Endothelial cell of umbilical vein (primary cell): ENCODE measurements around the gene SCAMP5.

ENCODE experiments used
- CTCF ChIP-seq, 2 donors: IDR thresholded peaks; 1 replicate in 1 of 2; 2 replicates in 1 of 2; pipeline ENCODE4 v1.5.1; 2011; ENCODE audit warnings: low read length in 2 of 2, mild to moderate bottlenecking in 2 of 2, moderate library complexity in 2 of 2, control low read depth in 1 of 2, inconsistent platforms in 1 of 2, low read depth in 1 of 2; ENCODE audit not compliant: insufficient read depth in 1 of 2; ENCODE audit errors: extremely low read depth in 1 of 2
- EZH2 ChIP-seq: IDR thresholded peaks from 2 replicates; pipeline ENCODE4 v1.6.1; 2012; ENCODE audit warnings: borderline replicate concordance, low read depth, mild to moderate bottlenecking, moderate library complexity, low read length, inconsistent platforms; ENCODE audit not compliant: severe bottlenecking
- POLR2AphosphoS5 ChIP-seq: IDR thresholded peaks from 2 replicates; pipeline ENCODE4 v1.6.1; 2012; ENCODE audit warnings: low read depth, mild to moderate bottlenecking, control low read depth, low read length, moderate library complexity; ENCODE audit not compliant: insufficient read depth

- TF ChIP-seq CTCF (IDR thresholded peaks at IDR 0.05; ENCODE audit: extremely low read depth in 1 of 2, insufficient read depth in 1 of 2, low read depth in 1 of 2, low read length in 2 of 2) (no peak), EZH2 (no peak), POLR2AphosphoS5 (no peak)
Measured at GRCh38 chr15:75051191-75051608, 55.8 kb downstream of the SCAMP5 start.
